ENCODE results near the gene AK2.
A peak's percentile ranks its signal among the peaks of the same experiment; 100 is the strongest.
"Not testable (repeated sequence)": the region's sequence is repeated elsewhere in the genome, so short reads cannot be mapped to it uniquely, and the experiment has no call there.

The AK2 gene

GRCh38 chr1:32997381-32997891 lies 39.2 kb downstream of the AK2 start:
- no peak for DNase-seq

GRCh38 chr1:32993324-32993636 lies 43.4 kb downstream of the AK2 start:
- DNase-seq: not testable (repeated sequence)

DNA sequence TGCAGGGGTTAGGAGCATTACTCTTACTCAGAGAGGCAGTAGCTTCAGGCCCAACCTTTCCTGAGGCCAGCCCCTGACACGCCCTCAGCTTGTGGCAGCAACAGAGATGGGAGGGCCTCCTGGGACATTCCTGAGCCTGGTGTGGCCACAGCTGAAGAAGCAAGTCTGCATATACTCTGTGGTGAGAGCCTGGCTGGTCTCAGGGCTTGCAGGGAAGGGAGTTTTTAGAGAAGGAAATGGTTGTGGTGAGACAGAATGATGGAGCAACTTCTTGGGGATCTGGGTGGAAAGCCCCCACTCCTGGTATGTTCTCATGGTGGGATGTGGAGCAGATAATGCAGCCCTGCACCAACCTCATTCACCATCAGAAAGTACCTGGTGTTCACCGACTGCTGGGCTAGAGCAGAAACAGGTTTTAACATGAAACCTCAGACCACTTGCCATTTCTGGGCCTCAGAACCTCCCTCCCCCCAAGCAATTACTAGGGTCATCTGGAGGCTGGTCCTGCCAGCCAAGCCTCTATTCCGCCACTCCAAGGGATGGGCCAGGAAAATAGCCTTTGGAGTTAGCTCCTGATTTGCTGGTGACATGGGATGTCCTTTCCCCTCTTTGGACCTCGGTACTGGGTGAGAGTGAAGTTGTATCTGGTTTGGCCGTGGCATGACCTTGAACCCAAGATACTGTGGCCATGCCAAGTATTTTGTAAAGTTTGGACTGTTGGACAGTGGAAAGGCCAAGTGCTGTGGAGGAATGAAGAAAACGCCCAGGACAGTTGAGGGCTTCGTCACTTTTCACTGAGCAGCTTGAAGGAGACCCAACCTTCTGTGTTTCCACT lies 44.0 kb downstream of the AK2 start:
- DNase-seq: peak; percentile 66

GRCh38 chr1:32991819-32992488 lies 44.7 kb downstream of the AK2 start:
- DNase-seq: no peak

DNA sequence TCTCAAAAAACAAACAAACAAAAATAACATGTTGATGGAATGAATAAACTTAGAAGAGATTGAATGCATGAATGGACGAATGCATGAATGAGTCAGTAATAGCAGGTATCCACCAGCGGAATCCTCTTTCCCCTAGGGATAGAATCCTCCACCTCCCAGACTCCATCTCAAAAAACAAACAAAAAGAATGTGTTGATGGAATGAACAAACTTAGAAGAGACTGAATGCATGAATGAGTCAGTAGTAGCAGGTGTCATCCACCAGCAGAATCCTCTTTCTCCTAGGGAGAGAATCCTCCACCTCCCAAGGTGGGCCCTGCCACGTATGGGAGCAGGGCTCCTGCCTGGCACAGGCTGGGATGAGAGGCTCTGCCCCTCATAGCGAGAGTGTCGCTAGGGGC lies 45.3 kb downstream of the AK2 start:
- DNase-seq: no peak

DNA sequence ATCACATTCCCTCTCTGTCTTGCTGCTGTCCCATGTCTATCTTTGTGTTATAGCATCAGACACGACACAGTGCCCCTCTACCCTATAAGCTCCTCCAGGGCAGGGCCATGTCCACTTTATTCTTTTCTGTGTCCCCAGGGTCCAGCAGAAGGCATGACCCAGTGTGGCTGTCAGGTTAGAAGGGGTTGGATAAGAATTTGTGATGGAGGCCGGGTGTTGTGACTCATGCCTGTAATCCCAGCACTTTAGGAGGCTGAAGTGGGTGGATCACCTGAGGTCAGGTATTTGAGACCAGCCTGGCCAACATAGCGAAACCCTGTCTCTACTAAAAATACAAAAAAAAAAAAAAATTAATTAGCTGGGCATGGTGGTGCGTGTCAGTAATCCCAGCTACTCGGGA lies 45.8 kb downstream of the AK2 start:
- DNase-seq: no peak

GRCh38 chr1:32989160-32990050 lies 47.3 kb downstream of the AK2 start:
- DNase-seq: no peak

- DNase-seq: no peak
Measured at GRCh38 chr1:32988665-32989064, 48.0 kb downstream of the AK2 start.

GRCh38 chr1:32985226-32985625 lies 51.5 kb downstream of the AK2 start:
- DNase-seq: no peak

- peak; percentile 81 for DNase-seq
Measured at GRCh38 chr1:32984455-32985171, 52.1 kb downstream of the AK2 start.

GRCh38 chr1:32984090-32984454 lies 52.6 kb downstream of the AK2 start:
- no peak for DNase-seq

DNA sequence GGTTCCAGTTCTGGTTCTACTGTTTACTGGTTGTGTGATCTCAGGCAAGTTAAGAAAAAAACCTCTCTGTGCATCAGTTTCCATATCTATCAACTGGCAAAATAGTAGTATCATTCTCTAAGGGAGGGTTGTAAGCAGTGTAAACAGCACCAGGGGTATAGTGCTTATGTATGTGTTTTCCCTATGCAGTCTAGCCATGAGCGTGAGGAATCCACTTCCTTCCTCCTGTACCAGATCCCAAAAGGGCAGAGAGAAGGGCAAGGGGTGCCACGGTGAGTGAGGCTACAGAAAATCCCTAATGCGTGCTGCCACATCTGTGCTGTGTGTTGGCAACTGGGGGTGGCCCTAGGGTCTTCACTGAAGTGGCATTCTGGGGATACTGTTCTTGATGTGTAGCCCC lies 53.7 kb downstream of the AK2 start:
- DNase-seq: no peak

DNA sequence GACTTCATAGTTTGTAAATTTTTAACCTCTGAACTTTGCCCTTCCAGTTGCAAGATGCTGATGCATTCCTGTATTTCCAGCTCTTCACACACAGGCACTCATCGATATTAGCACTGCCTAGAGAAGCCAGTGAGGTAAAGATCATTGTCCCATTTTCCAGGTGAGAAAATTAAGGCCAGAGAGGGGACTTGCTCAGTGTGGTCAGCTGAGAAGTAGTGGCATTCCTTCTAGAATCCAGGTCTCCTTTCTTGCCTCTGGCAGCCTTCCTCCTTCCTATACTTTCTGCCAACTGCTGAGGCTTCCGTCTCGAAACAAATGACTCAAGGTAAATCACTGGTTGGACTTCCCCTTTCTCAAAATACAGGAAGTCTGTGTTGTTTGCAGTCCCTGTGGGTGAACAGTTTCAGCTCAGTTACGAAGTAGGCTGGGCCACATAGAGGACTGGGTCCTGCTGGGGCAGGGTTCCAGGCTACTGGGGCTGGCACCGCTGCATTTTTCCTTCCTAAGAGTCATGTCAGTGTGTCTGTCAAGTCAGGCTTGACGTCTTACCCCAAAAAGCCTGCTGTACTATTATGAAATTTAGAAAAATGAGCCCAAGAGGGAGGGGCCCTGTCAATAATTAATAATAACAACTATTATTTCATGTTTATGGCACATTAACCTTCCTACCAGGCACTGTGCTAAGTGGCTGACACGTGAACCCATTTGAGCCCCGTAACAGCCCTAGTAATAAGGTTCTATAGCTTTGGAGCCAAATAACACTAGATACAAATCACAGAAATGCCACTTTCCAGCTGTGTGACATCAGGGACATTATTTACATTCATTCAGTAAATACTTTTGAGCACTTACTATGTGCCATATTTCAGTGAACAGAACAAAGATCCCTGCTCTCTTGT lies 55.4 kb downstream of the AK2 start:
- DNase-seq: peak; percentile 86

DNA sequence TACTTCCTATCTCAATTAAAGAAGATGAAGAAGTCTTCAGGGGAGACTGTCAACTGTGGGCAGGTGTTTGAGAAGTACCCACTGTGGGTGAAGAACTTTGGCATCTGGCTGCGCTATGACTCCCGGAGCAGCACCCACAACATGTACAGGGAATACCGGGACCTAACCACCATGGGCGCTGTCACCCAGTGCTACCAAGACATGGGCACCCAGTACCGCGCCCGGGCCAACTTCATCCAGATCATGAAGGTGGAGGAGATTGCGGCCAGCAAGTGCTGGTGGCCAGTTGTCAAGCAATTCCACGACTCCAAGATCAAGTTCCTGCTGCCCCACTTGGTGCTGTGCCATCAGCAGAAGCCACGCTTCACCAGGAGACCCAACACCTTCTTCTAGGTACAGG lies 56.6 kb downstream of the AK2 start:
- DNase-seq: no peak

DNA sequence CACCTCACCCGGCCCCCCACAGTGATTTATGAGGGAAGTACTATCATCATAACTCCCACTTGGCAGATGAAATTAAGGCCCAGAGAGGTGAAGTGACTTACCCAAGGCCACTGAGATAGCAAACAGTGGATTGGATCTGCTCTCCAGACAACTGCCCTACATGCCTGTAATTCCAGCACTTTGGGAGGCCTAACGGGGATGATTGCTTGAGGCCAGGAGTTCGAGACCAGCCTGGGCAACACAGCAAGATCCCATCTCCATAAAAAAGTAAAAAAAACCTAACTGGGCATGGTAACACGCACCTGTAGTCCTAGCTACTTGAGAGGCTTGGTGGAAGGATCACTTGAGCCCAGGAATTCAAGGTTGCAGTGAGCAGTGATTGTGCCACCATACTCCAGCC lies 57.8 kb downstream of the AK2 start:
- DNase-seq: no peak

DNA sequence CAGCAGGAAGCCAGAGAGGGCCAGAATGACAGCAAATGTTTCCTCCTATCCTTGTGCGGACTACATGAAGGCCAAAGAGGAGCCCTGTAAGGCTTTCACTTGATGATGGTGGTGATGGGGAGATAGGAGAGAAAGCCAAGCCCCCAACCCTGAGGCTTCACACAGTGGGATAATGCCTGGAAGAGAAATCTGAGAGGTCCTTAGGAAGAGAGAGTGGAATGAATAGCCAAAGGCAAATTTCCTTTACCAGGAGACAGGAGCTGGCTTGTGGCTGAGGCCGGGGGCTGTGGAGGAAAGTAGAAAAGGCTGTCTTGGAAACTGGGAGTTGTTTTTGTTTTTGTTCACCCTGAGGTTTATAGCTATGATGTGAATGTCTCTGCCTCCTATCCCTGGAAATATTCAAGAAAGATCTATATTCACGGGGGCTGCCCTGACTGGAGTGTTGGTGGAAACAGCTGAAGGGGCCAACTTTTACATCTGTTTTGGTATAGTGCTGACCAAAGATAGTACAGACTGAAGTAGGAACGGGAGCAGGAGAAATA lies 59.1 kb downstream of the AK2 start:
- DNase-seq: no peak

DNA sequence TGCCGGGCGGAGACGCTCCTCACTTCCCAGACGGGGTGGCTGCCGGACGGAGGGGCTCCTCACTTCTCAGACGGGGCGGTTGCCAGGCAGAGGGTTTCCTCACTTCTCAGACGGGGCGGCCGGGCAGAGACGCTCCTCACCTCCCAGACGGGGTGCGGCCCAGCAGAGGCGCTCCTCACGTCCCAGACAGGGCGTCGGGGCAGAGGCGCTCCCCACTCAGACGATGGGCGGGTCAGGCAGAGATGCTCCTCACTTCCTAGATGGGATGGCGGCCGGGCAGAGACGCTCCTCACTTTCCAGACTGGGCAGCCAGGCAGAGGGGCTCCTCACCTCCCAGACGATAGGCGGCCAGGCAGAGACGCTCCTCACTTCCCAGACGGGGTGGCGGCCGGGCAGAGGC lies 61.6 kb downstream of the AK2 start:
- not testable (repeated sequence) for DNase-seq

DNA sequence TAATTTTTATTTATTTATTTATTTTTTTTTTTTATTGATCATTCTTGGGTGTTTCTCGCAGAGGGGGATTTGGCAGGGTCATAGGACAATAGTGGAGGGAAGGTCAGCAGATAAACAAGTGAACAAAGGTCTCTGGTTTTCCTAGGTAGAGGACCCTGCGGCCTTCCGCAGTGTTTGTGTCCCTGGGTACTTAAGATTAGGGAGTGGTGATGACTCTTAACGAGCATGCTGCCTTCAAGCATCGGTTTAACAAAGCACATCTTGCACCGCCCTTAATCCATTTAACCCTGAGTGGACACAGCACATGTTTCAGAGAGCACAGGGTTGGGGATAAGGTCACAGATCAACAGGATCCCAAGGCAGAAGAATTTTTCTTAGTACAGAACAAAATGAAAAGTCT lies 63.2 kb downstream of the AK2 start:
- DNase-seq: not testable (repeated sequence)

DNA sequence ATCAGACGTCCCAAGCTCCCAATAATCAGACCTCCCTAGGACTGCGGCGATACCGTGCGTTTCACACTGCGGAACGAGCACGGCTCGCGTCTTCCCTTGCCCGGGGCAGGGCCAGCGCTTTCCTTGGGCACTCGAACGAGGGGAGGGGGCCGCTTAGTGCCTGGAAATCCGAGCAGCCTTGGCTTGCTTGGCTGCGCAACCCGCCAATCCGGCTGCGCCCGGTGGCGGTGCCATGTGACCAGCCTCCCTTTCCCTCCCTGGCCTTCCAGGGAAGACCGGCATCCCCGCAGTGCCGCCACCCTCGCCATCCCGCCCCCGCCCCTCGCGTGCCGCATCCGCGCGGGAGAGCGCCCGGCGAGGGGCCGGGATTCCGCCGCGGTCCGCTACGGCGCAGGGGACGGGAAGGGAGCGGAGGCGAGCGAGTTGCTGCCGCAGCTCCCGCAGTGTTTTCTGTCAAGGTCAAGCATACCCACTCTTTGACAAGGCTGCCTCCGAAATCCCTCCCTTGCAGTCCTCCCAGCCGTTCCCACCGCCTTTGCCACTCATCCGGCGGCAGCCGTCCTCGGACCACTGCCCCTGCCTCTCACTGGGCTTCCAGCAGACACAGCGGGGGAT lies 63.8 kb downstream of the AK2 start:
- no peak for DNase-seq

- DNase-seq: no peak
Measured at GRCh38 chr1:32971576-32971975, 65.1 kb downstream of the AK2 start.

DNA sequence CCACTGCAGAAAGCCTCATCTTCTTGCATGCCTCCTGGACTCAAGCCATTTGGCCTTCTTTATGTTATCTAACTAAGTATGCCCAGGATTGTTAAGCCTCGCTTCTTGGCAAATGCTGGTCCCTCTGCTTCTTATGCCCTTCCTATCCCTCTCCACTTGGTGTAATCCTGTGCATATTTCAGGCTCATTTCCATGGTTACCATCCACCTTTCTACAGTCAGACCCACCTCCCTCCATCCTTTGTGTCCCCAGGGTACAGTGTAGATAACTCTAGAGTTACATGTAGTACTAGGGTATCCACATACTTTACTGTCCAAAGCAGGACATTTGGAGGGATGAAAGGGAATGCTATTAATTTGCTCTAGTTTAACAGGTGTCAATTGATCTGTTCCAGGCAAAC lies 65.5 kb downstream of the AK2 start:
- no peak for DNase-seq

Data from CD4-positive, alpha-beta T cell treated with Interleukin-21 for 1 hour (primary cell).